ENCODE measurements around the gene LCE1B.

LCE1B gene

GRCh38 chr1:152860129-152860528 is 48.4 kb downstream of the LCE1B start:
- no peak for DNase-seq (ENCODE audit: low read depth, low spot score)

DNA sequence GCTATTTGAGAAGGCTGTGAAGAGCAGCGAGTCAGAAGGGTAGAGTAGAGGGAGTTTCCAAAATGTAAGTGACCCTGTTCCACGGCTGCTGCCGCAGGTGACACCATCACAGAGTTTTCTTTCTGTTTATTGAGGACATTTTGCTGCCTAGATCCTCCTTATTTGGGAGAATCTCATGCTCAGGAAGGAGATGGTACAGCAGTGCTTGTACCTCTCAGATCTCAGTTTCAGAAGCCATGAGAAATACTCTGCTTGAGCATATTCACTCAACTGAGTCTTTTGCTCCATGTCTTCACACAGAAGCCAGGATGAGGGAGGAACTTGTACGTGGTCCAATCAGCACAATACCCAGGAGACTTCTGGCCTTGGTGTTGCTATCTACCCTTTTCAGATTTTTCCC is 49.6 kb downstream of the LCE1B start:
- DNase-seq (ENCODE audit: low read depth, low spot score): no peak
